ENCODE results near the gene GRIN2D.

DNA sequence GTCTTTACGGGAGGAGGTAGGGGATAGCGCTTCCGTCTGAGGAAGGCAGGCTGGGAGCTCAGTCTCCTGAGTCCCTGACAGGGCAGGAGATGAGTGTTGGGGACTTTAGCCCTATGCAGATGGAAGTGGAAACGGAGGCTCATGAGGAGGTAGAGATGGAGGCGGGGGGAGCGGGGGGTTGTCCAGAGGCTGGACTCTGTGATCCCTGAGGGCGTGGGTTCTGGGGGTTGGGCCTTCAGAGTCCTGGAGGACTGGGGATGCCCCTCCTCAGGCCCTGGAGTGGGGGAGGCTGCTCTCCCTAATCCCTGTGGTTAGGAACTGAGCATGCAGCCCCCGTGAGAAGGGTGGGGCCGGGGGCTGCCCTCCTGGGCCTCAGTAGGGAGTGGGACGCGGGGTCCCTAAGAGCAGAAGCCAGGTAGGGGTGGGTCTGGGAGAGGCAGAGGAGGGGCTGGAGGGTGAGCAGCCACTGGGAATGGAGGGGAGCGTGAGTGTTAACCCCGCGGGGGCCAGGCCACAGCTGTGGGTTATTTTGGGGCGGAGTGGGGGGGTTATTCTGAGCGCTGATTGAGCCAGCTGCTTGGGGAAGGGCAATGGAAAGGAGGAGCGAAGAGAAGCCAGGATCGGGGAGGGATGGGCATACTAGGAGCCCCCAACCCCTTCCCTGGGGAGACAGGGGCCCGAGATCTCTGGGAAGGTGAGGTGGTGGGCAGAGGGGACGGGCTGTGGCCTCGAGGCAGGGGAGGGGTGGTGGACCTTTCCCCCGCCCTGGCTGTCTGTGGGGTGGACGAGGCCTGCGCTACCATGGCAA lies 2.8 kb downstream of the GRIN2D start:
- TF ChIP-seq ZNF239 (tag by site-specific recombination; IDR thresholded peaks at IDR 0.05) (no peak), ZBTB1 (tag by site-specific recombination; IDR thresholded peaks at IDR 0.05) (no peak), ZBTB10 (tag by site-specific recombination; IDR thresholded peaks at IDR 0.05) (no peak), ZNF16 (tag by site-specific recombination; IDR thresholded peaks at IDR 0.05; ENCODE audit: low read depth) (no peak), ZNF660 (tag by site-specific recombination; IDR thresholded peaks at IDR 0.05) (no peak)
- TF ChIP-seq, protein P1, sequence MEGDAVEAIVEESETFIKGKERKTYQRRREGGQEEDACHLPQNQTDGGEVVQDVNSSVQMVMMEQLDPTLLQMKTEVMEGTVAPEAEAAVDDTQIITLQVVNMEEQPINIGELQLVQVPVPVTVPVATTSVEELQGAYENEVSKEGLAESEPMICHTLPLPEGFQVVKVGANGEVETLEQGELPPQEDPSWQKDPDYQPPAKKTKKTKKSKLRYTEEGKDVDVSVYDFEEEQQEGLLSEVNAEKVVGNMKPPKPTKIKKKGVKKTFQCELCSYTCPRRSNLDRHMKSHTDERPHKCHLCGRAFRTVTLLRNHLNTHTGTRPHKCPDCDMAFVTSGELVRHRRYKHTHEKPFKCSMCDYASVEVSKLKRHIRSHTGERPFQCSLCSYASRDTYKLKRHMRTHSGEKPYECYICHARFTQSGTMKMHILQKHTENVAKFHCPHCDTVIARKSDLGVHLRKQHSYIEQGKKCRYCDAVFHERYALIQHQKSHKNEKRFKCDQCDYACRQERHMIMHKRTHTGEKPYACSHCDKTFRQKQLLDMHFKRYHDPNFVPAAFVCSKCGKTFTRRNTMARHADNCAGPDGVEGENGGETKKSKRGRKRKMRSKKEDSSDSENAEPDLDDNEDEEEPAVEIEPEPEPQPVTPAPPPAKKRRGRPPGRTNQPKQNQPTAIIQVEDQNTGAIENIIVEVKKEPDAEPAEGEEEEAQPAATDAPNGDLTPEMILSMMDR (tag by site-specific recombination; IDR thresholded peaks at IDR 0.05), result no peak
